DMS79 (cell line): ENCODE results near the gene C2orf81.
"Not testable (repeated sequence)": the region's sequence is repeated elsewhere in the genome, so short reads cannot be mapped to it uniquely, and the experiment has no call there.

ENCODE experiments used
- DNase-seq: peaks from one replicate; lab custom pipeline; 2025; lab: John Stamatoyannopoulos, UW

The C2orf81 gene

GRCh38 chr2:74442483-74443297 is 21.3 kb upstream of the C2orf81 start:
- DNase-seq, result not testable (repeated sequence)

DNA sequence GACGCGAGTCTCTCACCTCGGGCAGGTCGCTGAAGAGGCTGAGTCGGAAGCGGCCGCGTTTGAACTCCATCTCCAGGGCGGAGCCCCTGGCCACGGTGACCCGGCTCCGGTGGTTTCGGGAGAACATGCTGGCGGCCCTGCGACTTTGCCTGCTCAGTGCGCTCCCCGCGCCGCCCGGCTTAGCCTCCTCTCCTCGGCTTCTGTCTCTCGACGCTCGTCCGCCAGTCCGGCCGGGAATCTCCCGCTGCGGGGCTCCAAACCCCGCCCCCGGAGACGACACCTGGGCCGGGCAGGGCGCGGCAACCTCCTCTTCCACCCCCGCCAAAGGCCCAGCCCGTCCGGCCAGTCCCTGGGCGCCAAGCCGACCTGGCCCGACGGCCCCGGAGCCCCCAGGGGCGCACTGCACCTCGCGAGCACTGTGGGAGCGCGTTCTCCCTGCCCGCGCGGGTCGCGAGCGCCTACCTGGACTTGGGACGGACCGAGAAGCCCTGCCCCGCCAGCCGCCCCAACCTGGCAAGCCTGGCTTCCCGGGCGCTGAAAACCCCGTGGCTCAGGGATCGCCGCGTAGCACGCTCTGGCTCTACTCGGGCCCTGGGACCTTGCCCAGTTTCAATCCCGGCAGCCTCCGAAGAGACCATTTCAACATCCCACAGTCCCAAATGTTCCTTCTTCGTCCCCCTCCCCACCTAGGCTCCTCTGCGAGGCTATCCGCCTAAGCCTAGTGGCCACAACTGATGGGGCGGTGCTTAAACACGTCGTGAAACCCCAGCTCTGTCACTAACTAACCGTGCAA is 20.5 kb upstream of the C2orf81 start, which contains the start of gene RTKN:
RTKN (minus strand) TSS at position 248 of the 793 bp plus-strand sequence; CDS start at position 127, 121 bp downstream.
- DNase-seq, result no peak

GRCh38 chr2:74441170-74441689 is 19.8 kb upstream of the C2orf81 start:
- DNase-seq, result no peak

DNA sequence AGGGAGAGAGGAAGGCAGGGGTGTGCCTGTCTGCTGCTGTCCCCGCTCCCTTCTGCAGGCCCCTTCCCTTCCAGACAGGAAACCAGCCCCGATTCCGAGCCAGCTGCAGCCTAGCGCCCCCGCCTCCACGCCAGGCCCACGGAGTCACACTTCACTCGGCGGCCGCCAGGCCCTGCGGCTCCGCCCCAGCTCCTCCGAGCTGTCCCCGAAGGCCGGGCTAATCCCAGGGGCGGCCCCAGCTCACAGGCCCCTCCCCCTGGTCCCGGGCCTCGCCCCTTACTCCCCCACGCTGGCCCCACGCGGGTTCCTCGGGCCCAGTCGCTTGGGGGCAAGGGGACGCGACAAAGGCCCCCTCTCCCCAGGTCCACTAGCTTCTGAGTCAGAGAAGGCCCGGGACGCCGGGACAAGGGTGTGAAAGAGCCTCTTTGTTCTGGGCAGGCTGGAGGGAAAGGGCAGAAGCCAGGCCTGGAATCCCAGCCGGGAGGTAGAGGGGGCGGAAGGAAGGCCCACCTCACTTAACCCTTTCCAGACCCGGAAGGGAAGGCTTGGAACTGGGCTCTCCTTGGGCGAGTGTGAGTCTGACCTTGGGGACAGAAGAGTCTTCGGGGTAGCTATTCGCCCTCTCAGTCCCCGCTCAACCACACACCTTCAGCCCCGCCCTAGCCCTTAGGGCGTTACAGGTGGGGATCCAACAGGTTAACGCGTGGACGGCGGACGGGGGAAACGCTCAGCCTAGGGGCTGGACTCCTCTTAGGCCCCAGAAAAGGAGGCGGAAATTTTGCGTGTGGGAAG is 19.2 kb upstream of the C2orf81 start:
- peak; percentile 84 for DNase-seq

- DNase-seq, result no peak
Measured at GRCh38 chr2:74439803-74440377, 18.5 kb upstream of the C2orf81 start.

- no peak for DNase-seq
Measured at GRCh38 chr2:74439373-74439772, 18.0 kb upstream of the C2orf81 start.

- DNase-seq, result no peak
Measured at GRCh38 chr2:74438248-74438647, 16.8 kb upstream of the C2orf81 start.

- DNase-seq, result no peak
Measured at GRCh38 chr2:74436848-74437695, 15.7 kb upstream of the C2orf81 start.

GRCh38 chr2:74436111-74436805 is 14.8 kb upstream of the C2orf81 start:
- no peak for DNase-seq

DNA sequence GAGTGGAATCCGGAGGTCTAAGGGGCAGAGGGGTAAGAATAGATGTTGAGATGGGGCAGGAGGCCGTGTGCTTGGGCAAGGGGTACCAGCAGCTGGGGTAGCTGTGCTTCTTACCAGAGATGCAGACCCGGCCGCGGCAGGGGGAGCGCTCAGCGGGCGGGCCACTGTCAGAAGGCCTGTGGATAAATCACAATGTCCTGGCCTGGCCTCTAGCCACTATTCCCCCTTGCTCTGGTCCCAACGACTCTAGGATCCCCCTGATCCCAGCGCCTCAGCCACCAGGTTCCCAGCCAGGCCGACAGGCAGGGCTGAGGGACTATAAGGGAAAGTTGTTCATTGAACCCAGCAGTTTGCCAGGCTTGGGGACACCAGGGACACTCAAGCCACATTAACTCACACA is 9.1 kb upstream of the C2orf81 start:
- DNase-seq, result no peak

GRCh38 chr2:74429487-74430451 is 8.3 kb upstream of the C2orf81 start:
- DNase-seq, result no peak

DNA sequence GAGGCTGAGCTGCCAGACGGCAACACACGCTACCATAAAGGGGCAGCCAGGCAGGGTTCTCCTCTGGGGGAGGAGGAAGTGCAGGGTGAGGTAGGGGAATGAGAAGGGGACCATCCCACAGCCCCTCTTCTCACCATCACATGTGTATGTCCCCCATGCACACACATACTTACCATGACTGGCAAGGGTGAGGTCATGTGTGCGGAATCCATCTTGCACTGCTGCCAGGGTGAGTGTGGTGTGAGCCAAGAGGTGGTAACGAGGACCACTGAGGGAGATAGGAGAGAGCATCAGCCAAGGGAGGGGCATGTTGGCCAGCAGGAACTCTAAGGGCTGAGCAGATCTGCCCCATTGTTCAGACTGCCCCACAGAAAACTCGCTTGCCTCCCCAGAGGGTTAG is 7.3 kb upstream of the C2orf81 start:
- DNase-seq, result no peak

DNA sequence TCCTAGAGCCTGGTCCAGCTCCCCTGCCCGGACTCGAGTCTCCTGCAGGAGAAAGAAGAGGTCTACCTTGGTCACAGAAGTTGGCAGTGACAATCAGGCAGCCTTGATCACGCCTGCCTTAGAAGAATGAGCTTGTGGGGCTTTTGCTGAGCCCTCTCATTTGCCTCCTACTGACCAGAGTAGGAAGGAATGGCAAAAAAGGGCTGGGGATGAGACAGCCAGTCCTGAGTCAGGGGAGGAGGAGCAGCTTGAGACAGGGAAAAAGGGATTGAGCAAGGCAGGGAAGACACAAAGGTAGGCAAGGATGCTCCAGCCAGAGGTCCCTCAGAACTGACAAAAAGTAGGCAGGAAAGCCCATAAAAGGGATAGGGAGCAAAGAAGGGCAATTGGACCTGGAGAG is 6.1 kb upstream of the C2orf81 start:
- no peak for DNase-seq

DNA sequence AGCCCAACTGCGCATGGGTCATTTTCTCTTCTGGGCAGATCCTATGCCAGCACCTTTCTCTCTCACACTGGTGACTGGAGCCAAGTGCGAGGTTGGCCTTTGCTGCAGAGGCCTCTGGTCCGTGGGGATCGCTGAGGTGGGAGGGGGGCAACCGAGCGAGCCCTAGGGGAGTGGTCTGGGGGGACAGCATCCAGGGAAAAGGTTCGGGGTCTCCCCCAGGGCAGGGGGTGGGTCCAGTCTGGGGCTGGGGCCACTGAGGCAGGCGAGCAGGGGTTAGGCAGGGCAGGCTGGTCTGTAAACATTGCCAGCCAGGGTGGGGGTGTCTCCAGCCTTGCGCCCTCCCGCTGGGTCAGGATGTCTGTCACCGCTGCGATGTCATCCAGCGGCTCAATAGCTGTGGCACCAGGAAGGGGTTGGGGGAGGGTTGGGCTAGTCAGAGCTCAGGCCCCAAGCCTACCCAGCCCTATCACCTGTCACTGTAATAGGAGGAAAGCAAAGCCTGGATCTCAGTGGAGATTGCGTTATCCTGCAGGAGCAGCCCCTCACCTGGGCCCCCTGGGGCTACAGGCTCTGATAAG is 4.9 kb upstream of the C2orf81 start:
- DNase-seq, result no peak

GRCh38 chr2:74425523-74425922 is 4.1 kb upstream of the C2orf81 start:
- DNase-seq, result no peak

DNA sequence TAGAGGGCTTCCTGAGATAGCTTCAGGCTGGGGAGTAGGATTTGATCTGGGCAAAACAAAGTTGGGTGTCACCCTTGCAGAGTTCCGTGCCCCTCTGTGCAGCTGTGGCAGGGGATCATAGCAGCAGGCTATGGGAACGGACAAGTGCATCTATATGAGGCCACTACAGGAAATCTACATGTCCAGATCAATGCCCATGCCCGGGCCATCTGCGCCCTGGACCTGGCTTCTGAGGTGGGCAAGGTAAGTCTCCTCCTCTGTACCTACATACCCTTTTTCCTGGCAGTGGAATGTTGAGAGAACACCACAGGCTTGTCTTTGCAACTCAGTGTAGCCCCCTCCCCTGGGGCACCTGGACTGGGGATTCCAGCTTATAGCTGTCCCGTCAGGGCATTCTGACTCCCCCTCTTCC is 3.6 kb upstream of the C2orf81 start:
- DNase-seq, result no peak

DNA sequence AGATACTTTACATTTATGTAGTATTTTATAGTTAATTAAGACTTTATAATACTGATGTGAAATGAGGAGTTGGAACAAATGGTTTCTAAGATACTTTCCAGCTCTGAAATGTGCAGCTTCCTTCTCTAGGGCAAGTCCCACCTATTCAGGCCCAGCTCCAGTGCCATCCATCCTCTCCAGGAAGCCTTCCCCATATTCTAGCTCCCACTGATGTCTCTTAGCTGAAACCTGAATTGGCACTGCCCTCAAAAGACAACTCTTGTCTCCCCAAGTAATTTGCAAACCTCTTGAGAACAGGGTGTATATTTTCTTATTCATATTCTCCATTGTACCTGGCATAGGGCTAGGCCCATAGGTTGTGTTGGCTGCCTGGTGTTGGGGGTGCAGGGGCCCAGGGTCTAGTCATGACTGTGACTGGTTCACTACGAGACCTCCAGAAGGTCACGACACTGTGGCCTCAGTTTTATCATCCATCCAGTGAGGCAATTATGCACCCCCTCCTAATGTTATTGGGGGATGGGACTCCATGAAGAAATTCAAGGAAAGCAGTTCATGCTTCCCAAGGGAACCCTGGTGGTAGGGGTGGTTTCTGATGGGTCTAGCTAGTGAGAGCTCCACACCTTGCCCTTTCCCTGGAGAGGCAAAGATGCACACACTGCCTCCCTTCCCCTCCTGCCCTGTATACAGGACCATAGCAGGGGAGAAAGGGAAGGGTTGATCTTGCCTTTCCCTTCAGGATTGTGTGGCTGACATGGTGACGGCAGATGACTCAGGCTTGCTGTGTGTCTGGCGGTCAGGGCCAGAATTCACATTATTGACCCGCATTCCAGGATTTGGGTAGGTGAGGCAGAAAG is 2.9 kb upstream of the C2orf81 start:
- no peak for DNase-seq
